HL-60/S4 treated with phorbol 12-myristate 13-acetate at 8.2 ng/mL for 4 days and 3 days (cell line): ENCODE results near the gene WIPF2.

Experiments
- in situ Hi-C: fragments of 300-500 bp; cut with MboI; formaldehyde crosslinking; loops from 2 replicates; pipeline ENCODE4 v1.15.0; 2022; ENCODE audit warnings: low sequenced_read_pairs

The WIPF2 gene

DNA sequence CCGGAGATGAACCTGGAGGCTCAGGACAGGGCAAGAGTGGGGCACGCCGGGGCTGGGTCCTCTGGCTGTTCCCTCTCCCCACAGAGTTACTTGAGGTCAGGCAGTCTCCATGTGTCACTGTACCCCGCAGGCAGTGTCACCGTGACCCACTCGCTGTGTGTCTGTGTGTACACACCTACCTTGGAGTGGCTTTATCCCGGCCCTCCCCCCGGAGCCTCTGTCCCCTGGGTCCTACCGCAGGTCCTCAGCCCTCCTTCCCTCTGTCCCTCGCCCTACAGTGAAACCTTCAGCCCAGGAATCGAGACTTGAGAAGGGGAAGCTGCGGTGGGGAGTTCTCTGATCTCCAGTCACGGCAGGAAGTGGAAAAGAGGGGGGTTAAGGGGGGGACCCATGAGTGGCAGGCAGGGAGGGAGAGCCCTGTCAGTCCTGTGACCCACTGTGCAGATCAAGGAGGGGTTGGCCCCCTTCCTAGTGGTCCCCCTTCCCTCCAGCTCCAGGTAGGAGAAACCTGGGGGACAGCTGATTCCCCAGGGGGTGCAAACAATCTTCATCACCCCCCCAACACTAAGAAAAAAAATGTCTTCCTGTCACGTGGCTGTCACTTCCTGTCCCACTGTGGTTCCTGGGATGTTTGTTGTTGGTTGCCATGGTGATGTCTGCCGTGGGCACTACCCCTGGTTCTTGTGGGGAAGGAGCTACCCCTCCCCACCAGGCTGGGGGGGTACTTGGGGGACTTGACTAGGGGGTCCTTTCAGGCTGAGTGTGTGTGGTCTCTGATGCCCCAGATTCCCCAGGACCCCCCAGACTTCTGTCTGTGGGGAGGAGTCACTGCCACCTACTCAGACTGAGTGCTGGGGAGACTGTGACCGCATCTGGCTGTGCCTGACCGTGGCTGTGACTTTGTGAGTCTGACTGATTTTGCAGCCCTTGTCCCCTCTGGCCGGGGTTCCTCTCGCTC is 103.5 kb downstream of the WIPF2 start:
- in situ Hi-C loops, result no loop called here

GRCh38 chr17:40323391-40324381 is 104.6 kb downstream of the WIPF2 start:
- in situ Hi-C loops, result no loop called here

- in situ Hi-C loops, result no loop called here
These were observed 106.3 kb downstream of the WIPF2 start for GRCh38 chr17:40325156-40326013.

GRCh38 chr17:40326014-40326831 is 107.1 kb downstream of the WIPF2 start:
- in situ Hi-C loops, result no loop called here

DNA sequence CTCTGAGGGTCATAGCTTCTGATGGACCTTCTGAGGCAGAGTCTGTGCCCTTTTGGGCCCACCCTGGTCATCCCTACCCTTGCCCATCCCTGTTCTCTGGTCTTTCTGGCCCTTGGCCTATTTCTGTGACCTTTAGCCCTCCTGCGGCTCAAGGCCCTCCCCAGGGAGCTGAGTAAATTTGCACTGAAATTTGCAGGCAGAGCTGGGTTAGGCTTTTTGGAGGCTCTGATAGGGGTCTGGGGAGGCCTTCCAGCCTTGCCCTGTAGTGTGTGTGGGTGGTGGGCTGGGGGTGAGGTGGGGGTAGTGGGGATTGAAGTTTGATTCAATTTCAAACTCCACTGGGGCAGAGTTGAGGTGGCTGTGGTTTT is 107.7 kb downstream of the WIPF2 start:
- in situ Hi-C loops, result no loop called here

- in situ Hi-C loops, result no loop called here
These were observed 108.2 kb downstream of the WIPF2 start for GRCh38 chr17:40327244-40327729.

- in situ Hi-C loops, result no loop called here
These were observed 108.8 kb downstream of the WIPF2 start for GRCh38 chr17:40327735-40328385.

- in situ Hi-C loops, result no loop called here
These were observed 109.3 kb downstream of the WIPF2 start for GRCh38 chr17:40328386-40328766.

- in situ Hi-C loops, result no loop called here
These were observed 111.0 kb downstream of the WIPF2 start for GRCh38 chr17:40329839-40330794.

DNA sequence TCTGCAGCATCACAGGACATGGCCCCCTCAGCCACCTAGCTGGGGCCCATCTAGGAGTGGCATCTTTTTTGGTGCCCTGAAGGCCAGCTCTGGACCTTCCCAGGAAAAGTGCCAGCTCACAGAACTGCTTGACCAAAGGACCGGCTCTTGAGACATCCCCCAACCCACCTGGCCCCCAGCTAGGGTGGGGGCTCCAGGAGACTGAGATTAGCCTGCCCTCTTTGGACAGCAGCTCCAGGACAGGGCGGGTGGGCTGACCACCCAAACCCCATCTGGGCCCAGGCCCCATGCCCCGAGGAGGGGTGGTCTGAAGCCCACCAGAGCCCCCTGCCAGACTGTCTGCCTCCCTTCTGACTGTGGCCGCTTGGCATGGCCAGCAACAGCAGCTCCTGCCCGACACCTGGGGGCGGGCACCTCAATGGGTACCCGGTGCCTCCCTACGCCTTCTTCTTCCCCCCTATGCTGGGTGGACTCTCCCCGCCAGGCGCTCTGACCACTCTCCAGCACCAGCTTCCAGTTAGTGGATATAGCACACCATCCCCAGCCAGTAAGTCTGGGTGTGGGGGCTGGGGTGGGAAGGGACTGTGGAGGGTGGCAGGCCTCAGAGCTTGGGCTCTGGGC is 111.9 kb downstream of the WIPF2 start:
- in situ Hi-C loops, result no loop called here

GRCh38 chr17:40331743-40332641 is 112.9 kb downstream of the WIPF2 start:
- in situ Hi-C loops, result no loop called here
